ENCODE results near the gene CISH. TPM values are rescaled to one million over a fixed set of nuclear protein-coding genes. Genes with fewer than 3 reads are reported as not detected.
A peak's percentile ranks its signal among the peaks of the same experiment; 100 is the strongest.

CISH gene
- total and polyA plus RNA-seq, 10 of the 15 experiments (the other 5 are each of a cell fraction or from before 2014, with no cell fraction given): 0.21 to 4.4 (median 1.8) TPM

DNA sequence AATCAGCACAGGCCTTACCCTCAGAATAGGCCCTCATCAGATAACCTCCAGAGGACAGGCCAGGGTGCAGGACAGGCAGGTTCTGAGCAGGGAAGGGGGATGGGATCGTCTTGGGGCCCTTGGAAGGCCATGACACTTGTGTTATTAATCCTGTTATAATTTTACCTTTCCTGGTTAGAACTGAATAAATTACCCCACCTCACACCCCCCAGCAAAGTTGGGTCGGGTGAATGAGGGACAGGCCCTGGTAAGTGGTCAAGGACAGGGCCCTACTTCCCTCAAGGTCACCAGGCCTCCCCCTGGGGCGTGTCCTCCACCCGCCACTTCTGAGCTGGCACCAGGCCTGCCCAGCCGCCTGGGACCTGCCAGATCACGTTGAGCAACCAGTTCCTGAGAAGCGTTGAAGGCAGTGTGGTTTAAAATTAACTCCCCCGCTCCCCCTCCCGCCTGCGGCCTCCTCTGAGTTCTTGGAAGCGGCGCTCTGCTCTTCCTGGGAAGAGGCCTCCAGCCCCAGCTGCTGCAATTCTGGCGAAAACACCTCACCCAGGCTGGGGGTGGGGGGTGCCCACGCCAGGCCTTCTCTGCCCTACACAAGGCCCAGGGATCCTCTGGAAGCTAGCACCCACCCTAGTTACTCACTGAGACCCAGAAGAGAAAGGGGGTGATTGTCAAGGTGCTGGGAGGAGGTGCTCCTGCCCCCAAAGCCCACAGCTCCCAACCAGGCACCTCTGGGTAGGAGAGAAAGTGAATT is 10.6 kb downstream of the CISH start:
- RAD21 ChIA-PET (ENCODE audit: unreplicated experiment): interaction anchor here (0.9 to 3.0 kb wide), 5 partner anchors 10 to 32 kb away, joined by 3 to 32 read pairs (median 6); partner anchors contain the start of genes CISH and HEMK1
- CTCF ChIA-PET: interaction anchor here (1.2 to 4.8 kb wide), 7 partner anchors 9 to 29 kb away, joined by 3 to 42 read pairs (median 13); partner anchors contain the start of gene CISH
- H2AFZ ChIP-seq (ENCODE audit: control insufficient read depth, low read depth, low read length): peak overlapping the region; percentile 83
- no peaks in the 10 kb centered on the region for H3K79me2 ChIP-seq (ENCODE audit: control insufficient read depth, insufficient read depth, low read length)
- peak; percentile 92 for ATAC-seq
- no peak for FAIRE-seq
- H3K27ac ChIP-seq (ENCODE audit: control insufficient read depth, insufficient read depth): peak overlapping the region; percentile 37
- no peak overlapping the region for H3K4me3 ChIP-seq
- DNase-seq (ENCODE audit: low read depth, low spot score): no peak
- H3K9me3 ChIP-seq (replicated peaks; ENCODE audit: control insufficient read depth, insufficient read depth, low read length): no peaks in the 10 kb centered on the region
- H3K9ac ChIP-seq (ENCODE audit: control insufficient read depth, insufficient read depth, low read length): peak overlapping the region; percentile 58
- BruUV-seq (replicated peaks): no TSS peak
- in situ Hi-C loops (cut with MboI): loop anchor here (25.0 kb wide), 1 partner anchor 1086 kb away; no protein-coding TSS in a partner anchor
- no peak overlapping the region; the same call in 1 of the 2 replicates for H3K4me2 ChIP-seq (ENCODE audit: control insufficient read depth, insufficient read depth)
- no peaks in the 10 kb centered on the region for H4K20me1 ChIP-seq (ENCODE audit: control insufficient read depth, insufficient read depth)
- intact Hi-C loops (cut with micrococcal nuclease; ENCODE audit: unreplicated experiment): no loop called here
- SMC1A ChIA-PET (ENCODE audit: uncharacterized antibody, unreplicated experiment): interaction anchor here (0.7 to 3.3 kb wide), 8 partner anchors 9 to 31 kb away, joined by 3 to 15 read pairs (median 4); partner anchors contain the start of gene CISH
- no peaks in the 10 kb centered on the region for H3K27me3 ChIP-seq (replicated peaks in 1 of 2; ENCODE audit: control insufficient read depth in 2 of 2, insufficient read depth in 2 of 2, low read length in 1 of 2)
- no peaks in the 10 kb centered on the region for H3K36me3 ChIP-seq (ENCODE audit: control insufficient read depth in 2 of 2, insufficient read depth in 2 of 2, low read length in 1 of 2)
- H3K4me1 ChIP-seq (ENCODE audit: control insufficient read depth, insufficient read depth, low read length): peaks cover 21% of the 10 kb centered on the region
- POLR2A ChIA-PET: interaction anchor here (1.3 to 7.6 kb wide), 5 partner anchors 9 to 33 kb away, joined by 3 to 65 read pairs (median 10); partner anchors contain the start of genes C3orf18, CISH and HEMK1
- 39% methylated on average over 14 of the region's 14 CpGs for WGBS (ENCODE audit: insufficient coverage, insufficient replicate concordance, low lambda C conversion rate, missing lambda C conversion rate)
- TF ChIP-seq ZBED1 (IDR thresholded peaks at IDR 0.05; ENCODE audit: borderline replicate concordance) (no peak), CBX3 (IDR thresholded peaks at IDR 0.05; ENCODE audit: borderline replicate concordance, low read depth) (no peak), RCOR1 (conservative IDR thresholded peaks at IDR 0.05; ENCODE audit: low read depth, low read length) (no peak), POLR2A (IDR thresholded peaks at IDR 0.05; ENCODE audit: low read depth, low read length) (no peak), JUND (IDR thresholded peaks at IDR 0.05; ENCODE audit: low read depth, low read length) (no peak), SRF (IDR thresholded peaks at IDR 0.05; ENCODE audit: low read depth in 2 of 2, low read length in 2 of 2) (no peak), MTA3 (IDR thresholded peaks at IDR 0.05; ENCODE audit: borderline replicate concordance, low read length) (no peak), ZNF24 (IDR thresholded peaks at IDR 0.05) (no peak), SUPT20H (IDR thresholded peaks at IDR 0.05; ENCODE audit: borderline replicate concordance, control insufficient read depth, low read depth, low read length) (no peak), FOXK2 (IDR thresholded peaks at IDR 0.05) (no peak), EZH2 (IDR thresholded peaks at IDR 0.05; ENCODE audit: borderline replicate concordance, control insufficient read depth, low read depth, low read length) (no peak), ESRRA (IDR thresholded peaks at IDR 0.05; ENCODE audit: low read length) (peak; percentile 97), EED (IDR thresholded peaks at IDR 0.05; ENCODE audit: low read depth) (no peak), POLR2AphosphoS5 (IDR thresholded peaks at IDR 0.05; ENCODE audit: low read length) (no peak)
- TF ChIP-seq, protein P1, sequence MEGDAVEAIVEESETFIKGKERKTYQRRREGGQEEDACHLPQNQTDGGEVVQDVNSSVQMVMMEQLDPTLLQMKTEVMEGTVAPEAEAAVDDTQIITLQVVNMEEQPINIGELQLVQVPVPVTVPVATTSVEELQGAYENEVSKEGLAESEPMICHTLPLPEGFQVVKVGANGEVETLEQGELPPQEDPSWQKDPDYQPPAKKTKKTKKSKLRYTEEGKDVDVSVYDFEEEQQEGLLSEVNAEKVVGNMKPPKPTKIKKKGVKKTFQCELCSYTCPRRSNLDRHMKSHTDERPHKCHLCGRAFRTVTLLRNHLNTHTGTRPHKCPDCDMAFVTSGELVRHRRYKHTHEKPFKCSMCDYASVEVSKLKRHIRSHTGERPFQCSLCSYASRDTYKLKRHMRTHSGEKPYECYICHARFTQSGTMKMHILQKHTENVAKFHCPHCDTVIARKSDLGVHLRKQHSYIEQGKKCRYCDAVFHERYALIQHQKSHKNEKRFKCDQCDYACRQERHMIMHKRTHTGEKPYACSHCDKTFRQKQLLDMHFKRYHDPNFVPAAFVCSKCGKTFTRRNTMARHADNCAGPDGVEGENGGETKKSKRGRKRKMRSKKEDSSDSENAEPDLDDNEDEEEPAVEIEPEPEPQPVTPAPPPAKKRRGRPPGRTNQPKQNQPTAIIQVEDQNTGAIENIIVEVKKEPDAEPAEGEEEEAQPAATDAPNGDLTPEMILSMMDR (IDR thresholded peaks at IDR 0.05 in 2 of 3, conservative IDR thresholded peaks at IDR 0.05 in 1 of 3; ENCODE audit: control insufficient read depth in 2 of 3, extremely low read depth in 1 of 3, insufficient read depth in 1 of 3, low read depth in 3 of 3, low read length in 3 of 3): no peak
- TF ChIP-seq, protein P2, sequence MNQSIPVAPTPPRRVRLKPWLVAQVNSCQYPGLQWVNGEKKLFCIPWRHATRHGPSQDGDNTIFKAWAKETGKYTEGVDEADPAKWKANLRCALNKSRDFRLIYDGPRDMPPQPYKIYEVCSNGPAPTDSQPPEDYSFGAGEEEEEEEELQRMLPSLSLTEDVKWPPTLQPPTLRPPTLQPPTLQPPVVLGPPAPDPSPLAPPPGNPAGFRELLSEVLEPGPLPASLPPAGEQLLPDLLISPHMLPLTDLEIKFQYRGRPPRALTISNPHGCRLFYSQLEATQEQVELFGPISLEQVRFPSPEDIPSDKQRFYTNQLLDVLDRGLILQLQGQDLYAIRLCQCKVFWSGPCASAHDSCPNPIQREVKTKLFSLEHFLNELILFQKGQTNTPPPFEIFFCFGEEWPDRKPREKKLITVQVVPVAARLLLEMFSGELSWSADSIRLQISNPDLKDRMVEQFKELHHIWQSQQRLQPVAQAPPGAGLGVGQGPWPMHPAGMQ (IDR thresholded peaks at IDR 0.05; ENCODE audit: borderline replicate concordance): no peak
- TF ChIP-seq, protein P3, sequence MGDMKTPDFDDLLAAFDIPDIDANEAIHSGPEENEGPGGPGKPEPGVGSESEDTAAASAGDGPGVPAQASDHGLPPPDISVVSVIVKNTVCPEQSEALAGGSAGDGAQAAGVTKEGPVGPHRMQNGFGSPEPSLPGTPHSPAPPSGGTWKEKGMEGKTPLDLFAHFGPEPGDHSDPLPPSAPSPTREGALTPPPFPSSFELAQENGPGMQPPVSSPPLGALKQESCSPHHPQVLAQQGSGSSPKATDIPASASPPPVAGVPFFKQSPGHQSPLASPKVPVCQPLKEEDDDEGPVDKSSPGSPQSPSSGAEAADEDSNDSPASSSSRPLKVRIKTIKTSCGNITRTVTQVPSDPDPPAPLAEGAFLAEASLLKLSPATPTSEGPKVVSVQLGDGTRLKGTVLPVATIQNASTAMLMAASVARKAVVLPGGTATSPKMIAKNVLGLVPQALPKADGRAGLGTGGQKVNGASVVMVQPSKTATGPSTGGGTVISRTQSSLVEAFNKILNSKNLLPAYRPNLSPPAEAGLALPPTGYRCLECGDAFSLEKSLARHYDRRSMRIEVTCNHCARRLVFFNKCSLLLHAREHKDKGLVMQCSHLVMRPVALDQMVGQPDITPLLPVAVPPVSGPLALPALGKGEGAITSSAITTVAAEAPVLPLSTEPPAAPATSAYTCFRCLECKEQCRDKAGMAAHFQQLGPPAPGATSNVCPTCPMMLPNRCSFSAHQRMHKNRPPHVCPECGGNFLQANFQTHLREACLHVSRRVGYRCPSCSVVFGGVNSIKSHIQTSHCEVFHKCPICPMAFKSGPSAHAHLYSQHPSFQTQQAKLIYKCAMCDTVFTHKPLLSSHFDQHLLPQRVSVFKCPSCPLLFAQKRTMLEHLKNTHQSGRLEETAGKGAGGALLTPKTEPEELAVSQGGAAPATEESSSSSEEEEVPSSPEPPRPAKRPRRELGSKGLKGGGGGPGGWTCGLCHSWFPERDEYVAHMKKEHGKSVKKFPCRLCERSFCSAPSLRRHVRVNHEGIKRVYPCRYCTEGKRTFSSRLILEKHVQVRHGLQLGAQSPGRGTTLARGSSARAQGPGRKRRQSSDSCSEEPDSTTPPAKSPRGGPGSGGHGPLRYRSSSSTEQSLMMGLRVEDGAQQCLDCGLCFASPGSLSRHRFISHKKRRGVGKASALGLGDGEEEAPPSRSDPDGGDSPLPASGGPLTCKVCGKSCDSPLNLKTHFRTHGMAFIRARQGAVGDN (IDR thresholded peaks at IDR 0.05): peak; percentile 95

Data from GM12878 (cell line).